Measurements from ENCODE around the gene PID1. TPM values are rescaled to one million over a fixed set of nuclear protein-coding genes. Genes with fewer than 3 reads are reported as not detected.
"Not testable (repeated sequence)": the region's sequence is repeated elsewhere in the genome, so short reads cannot be mapped to it uniquely, and the experiment has no call there.

PID1 gene
- total RNA-seq, 1 donor from 2014 or later = 8.0 TPM

DNA sequence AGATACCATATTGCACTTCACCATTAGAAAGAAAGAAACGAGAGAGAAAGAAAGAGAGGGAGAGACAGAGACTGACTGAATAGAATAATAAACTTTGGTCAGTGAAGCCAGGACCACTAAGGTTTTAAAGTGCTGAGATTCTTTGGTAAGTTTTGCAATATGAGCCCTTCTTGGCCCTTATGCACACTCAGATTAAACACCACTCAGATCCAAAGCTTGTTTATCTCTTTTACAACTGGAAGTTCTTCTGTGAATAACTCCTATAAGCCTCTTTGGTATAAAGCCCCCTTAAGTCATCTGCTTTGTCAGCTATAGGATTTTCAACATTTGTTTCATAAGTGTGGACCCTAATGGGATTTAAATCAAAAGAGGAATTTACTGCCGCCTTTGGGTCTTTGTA lies 40.8 kb downstream of the PID1 start:
- intact Hi-C loops (cut with micrococcal nuclease) = no loop called here
- DNase-seq = no peak
- peak; percentile 48 for ATAC-seq

DNA sequence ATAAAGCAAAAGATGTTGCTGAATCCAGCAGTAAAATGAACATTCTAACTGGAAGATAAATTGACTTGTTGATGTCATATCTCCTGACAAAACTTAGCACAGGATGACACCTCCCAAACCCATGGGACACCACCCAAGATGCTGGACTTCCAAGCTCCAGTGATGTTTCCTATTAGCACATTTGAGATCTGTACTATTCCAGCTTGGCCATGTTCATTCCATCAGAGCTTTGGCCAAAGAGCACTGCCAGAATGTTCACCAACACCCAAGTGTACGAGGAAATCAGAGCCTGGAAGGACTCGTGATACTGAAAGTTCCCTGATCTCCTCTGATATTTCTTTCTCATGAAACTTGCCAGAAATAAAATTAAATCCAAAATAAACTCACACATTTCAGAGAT lies 44.7 kb downstream of the PID1 start:
- peak; percentile 84 for ATAC-seq
- peak; percentile 52 for DNase-seq
- intact Hi-C loops (cut with micrococcal nuclease) = no loop called here

DNA sequence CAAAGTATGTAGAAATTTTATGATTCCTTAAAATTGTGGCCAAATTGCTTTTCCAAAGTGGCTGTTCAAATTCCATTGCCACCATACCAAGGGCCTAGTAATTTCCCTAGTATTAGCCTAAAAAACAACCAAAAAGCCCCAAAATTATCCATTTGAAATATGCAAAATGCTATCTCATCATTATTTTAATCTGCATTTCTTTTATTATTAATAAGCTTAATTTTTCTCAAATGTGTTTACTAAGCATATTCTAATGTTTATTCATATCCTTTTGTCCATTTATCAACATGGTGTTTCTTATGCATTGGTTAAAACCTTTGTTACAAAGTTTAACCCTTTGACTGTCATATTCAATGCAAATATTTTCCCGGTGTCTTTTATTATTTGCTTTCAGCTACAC lies 48.0 kb downstream of the PID1 start:
- intact Hi-C loops (cut with micrococcal nuclease) = no loop called here
- ATAC-seq (no peak), DNase-seq (no peak)

DNA sequence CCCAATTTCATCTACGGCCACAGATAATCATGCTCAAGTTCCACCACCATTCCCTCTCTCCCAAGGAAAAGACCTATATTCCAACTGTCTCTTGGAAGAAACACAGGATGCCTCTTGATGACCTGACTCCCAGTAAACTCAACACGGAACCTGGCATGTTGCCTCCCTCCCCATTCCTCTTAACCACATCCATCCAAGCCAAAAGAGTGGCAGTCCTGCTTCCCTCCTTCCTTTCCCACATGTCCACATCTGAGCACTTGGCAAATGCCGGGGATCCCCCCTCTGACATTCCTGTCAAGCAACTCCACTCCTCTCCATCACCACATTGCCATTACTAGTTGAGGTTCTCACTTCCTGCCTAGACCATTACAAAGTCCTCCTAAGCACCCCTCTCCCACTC lies 49.4 kb downstream of the PID1 start:
- DNase-seq (no peak), ATAC-seq (no peak)
- intact Hi-C loops (cut with micrococcal nuclease) = no loop called here

DNA sequence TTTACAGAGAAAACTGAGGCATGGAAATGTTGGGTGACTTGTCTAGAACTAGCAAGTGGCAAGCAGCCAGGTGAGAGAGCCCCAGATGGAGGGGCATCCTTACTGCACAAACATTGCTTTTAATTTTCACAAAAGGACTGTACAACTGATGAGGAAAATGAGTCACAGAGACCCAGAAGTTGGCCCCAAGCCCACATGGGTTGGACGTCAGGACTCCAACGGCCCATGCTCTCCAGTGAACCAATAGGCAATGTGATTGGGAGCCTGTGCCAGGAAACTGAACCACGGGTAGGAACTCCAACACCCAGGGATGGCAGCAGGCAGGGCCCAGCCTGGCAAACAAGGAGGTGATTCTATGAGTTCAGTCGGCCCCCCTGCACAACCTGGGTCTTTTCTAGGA lies 50.8 kb downstream of the PID1 start:
- intact Hi-C loops (cut with micrococcal nuclease) = no loop called here
- ATAC-seq (no peak), DNase-seq (no peak)

DNA sequence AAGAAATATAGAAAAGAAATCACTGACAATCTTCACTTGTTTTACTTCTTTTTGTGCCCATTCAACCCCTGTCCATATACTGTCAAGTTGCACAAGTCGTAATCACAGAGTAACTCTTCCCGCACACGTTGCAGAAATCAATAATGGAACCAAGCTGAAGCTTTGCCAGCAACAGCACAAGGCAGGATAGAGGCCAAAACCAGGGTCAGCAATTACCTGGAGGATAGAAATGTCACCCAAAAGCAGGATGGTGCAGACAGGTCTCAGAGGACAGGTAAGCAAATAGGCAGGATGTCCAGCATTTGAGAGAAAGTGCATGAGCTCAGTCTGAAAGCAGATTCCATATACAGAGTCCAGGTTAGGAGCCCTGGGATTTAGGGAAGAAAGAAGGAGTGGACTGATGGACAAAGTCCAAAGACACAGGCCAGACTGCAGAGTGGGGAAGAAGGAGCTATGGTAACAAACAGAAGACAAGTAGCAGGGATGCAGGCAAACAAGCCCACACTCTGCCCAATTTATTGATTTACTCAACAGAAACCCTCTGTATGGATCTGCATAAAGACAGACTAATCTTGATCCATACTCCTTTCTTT lies 52.7 kb downstream of the PID1 start:
- intact Hi-C loops (cut with micrococcal nuclease) = no loop called here
- ATAC-seq = no peak
- DNase-seq = no peak

DNA sequence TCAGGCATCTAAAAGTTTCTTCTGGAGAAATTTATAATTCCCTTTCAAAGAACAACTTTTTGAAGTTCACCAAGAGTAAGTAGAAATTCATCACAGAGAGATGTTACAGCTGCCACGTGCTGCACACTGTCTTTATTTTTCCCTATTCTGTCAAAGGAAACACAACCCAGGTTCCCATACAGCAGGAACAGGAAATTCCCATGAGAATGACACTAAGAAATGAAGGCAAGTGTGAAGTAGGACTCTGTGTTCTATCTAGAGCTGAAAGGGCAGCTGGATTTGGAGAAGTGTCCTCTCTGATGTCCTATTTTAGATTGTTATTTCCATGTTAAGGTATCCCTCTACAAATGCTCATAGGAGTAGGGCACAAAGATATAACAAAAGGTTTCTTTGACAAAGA lies 58.8 kb downstream of the PID1 start:
- ATAC-seq (peak; percentile 77), DNase-seq (no peak)
- intact Hi-C loops (cut with micrococcal nuclease) = no loop called here

DNA sequence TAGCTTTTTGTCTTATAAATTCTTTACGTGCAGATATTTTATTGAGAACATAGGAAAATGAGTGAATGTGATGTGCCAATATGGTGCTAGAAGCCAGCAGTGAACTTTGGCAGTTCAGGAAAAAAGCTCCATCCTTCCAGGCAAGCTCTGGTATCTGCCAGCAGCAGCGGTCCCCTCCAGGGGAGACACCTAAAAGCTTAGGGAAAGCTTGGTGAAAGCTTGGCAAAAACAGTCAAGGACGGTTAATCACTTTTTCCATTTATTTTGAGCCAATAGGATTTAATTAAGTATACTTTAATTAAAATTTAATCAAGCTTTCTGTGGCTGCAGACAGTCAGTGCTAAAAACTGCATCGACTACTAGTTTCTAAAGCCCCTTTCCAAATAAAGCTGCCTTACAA lies 60.4 kb downstream of the PID1 start:
- DNase-seq (no peak), ATAC-seq (no peak)
- intact Hi-C loops (cut with micrococcal nuclease) = no loop called here

DNA sequence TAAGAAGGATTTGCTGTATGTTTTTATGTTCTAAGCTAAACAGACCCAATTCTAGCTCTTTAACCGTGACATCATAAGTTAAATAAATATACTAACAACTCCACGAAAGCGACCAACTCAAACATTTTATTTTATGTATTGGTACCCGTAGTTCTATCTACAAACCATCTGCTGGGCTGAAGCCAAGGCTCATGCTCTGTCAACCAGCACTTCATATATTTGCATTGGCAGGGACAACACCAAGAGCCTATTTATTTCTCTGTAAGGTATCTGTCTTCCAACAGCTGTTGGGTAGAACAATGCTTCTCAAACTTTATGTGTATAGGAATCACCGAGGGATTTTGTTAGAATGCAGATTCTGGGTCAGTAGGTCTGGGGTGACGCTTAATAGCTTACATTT lies 64.5 kb downstream of the PID1 start:
- ATAC-seq = no peak
- intact Hi-C loops (cut with micrococcal nuclease) = no loop called here
- DNase-seq = no peak

DNA sequence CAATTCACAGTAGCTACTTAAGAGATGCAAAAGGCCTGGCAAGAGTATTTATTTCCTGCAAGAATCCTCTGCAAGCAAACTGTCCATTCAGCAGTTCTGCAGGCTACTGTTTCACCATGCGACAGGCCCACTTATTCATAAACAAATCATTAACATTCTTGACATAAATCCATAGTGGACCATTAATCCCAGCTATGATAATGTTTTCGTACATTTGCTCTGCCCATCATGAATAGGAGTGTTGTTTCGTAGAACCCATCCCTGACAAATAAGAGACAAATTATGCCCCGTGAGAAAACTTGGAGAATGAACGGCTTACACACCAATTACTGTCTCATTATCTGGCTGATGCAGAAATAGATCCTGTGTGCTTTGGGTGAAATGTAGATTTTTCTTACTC lies 65.4 kb downstream of the PID1 start:
- intact Hi-C loops (cut with micrococcal nuclease) = no loop called here
- ATAC-seq = no peak
- no peak for DNase-seq

DNA sequence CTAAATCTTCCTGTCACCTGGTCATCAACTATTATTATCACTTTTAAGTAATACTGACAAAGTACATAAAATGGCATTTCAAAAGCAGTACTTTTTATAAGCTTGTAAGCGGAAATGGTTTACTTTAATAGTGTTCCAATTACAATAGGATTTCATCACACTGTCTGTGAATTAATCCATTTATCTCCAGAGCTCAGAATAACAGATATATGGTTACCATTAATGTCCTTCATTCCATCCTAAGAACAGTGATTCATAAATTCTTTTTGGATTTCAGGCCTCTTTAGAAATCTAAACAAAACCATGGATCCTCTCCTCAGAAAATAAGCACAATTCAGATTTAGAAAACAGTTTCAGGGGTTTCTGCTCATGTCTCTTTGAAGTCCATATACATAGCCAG lies 68.4 kb downstream of the PID1 start:
- no peak for ATAC-seq
- intact Hi-C loops (cut with micrococcal nuclease) = no loop called here
- no peak for DNase-seq

DNA sequence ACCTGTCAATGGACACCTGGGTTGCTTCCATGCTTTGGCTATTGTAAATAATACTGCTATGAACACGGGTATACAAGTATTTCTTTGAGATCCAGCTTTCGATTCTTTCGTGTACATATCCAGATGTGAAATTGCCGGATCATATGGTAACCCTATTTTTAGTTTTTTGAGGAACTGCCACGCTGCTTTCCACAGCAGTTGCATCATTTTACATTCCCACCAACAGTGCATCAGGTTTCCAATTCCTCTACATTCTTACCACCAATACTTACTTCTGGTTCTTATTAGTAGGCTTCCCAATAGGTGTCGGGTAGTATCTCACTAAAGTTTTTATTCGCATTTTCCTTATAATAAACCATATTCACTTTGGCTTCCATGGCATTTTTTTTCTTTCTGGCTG lies 69.6 kb downstream of the PID1 start:
- intact Hi-C loops (cut with micrococcal nuclease) = no loop called here
- ATAC-seq (no peak), DNase-seq (no peak)

DNA sequence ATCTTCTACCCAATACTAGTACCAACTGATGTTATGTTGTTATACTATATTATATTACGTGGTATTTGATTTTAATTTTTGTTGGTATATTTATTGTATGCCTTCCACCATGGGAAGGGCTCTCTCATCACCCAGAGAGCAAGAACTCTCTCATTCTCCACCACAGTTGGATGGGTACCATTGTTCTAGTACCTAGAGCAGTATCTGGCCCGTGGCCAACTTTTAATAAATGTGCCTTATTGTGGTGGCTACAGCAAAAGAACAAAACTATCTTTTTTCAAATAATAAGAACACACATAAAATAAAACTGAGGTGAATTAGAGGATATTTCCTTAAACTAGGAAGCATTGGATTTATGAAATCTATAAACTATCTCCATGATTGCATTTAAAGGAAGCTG lies 71.8 kb downstream of the PID1 start:
- DNase-seq = no peak
- no peak for ATAC-seq
- intact Hi-C loops (cut with micrococcal nuclease) = no loop called here

DNA sequence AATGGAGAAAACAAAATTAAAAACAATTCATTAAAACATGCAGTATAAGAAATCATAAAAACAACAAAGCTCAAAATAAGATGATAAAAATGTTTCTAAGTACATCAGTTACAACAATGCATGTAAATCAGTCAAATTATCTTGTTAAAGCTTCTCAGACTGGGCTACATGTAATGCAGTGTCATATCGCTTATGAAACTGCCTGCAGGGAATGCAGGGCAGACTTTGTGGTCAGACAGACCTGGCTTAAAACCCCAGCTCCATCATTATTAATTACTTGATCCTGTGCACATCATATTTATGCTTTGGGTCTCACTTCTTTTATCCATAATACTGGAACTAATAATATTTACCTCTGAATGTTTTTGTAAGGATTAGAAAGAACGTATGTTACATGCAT lies 74.6 kb downstream of the PID1 start:
- ATAC-seq = no peak
- intact Hi-C loops (cut with micrococcal nuclease) = no loop called here

DNA sequence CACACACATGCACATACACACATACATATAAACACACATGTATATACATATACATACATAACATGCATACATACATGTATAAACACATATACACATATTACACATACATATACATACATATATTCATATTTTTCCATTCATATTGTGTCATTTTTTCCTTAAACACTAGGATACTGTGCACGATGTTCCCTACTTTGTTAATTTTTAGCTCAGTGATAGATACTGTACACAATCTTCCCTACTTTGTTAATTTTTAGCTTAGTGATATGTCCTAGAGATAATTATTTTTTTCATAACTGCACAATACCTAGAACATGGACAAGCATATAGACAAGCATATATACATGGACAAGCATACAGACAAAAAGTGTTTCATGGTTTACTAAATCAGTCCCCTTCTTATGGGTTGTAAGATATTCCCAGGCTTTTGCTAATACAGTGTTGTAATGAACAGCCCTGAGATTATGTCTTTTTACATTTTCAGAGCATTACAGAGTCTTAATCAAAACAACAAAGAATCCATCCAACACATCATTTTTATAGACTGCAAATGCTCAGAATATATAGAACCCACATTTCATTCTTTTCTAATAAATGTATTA lies 75.6 kb downstream of the PID1 start:
- intact Hi-C loops (cut with micrococcal nuclease) = no loop called here
- ATAC-seq = no peak
- DNase-seq = no peak

More for the DNA sequence above, 74.6 kb downstream of the PID1 start:
- no peak for DNase-seq

DNA sequence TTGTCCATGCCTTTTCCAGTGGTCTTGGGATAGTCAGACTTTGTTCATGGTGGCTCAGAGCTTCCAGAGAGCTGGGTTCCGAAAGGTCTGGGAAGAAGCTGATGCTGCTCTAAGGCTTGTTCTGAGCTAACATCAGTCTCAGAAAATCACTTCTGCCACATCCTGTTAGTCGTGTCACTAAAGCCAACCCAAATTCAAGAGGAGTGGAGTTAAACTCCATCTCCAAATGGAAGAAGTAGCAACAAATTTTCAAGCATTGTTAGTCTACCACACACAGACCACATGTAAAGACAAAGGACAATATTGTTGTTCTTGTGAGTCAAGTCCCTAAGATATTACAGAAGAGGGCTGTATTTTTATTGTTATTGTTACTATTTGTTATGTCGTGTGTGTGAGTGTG lies 77.8 kb downstream of the PID1 start:
- intact Hi-C loops (cut with micrococcal nuclease) = no loop called here
- DNase-seq = no peak
- no peak for ATAC-seq

DNA sequence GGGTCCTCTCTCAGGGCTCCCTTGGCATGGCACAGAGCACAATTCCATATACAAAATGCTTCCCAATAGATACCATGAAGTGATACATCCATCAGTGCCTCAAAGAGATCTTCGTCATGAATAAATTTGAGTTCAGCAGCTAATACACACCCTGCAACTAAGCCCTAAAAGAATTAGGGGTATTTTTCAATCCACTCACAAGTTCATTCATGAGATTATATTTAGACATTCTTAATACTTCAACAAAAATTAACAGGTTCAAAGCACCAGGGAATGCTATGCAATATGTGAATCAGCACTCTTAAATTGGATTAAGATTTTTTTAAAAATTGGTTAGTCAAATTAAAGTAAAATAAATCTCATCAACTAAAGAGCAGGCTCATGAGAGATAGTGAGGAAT lies 79.7 kb downstream of the PID1 start:
- DNase-seq = no peak
- no peak for ATAC-seq
- intact Hi-C loops (cut with micrococcal nuclease) = no loop called here

DNA sequence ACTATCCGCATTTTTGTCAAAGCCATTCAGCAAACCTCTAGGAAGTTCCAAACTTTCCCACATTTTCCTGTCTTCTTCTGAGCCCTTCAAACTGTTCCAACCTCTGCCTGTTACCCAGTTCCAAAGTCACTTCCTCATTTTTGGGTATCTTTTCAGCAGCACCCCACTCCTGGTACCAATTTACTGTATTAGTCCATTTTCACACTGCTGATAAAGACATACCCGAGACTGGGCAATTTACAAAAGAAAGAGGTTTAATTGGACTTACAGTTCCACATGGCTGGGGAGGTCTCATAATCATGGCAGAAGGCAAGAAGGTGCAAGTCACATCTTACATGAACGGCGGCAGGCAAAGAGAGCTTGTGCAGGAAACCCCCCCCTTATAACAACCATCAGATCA lies 84.0 kb downstream of the PID1 start:
- DNase-seq; ATAC-seq; intact Hi-C loops (cut with micrococcal nuclease): not testable (repeated sequence)

DNA sequence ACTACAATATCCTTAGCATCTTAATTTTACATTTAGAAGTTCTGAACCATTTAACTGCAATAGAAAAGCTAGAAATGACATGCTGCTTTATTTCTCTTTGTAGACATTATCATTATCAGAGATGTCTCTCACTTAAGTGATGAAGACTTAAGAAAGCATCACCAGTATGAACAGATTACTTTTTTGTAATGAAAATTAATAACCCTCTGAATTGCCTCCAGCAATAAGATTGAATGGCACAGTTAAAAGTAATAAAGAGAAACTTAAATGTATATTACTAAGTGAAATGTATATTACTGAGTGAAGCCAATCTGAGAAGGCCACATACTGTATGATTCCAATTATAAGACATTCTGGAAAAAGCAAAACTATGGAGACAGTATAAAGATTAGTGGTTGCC lies 89.4 kb downstream of the PID1 start:
- intact Hi-C loops (cut with micrococcal nuclease) = no loop called here
- no peak for ATAC-seq

DNA sequence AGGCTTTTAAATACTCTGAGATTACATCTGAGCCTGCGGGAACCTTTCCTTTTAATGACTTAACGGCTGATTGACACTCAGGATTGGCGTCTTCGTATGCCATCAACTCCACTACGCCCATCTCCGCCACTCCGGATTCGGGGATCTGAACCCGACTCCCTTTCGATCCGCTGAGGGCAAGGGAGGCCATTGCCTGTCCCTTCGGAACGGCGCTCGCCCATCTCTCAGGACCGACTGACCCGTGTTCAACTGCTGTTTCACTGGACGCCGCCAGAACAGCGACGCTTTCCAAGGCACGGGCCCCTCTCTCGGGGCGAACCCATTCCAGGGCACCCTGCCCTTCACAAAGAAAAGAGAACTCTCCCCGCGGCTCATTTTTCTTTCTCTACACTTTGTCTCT lies 90.4 kb downstream of the PID1 start:
- DNase-seq (no peak), ATAC-seq (no peak)
- intact Hi-C loops (cut with micrococcal nuclease) = no loop called here

More for the DNA sequence above, 89.4 kb downstream of the PID1 start:
- DNase-seq = no peak

DNA sequence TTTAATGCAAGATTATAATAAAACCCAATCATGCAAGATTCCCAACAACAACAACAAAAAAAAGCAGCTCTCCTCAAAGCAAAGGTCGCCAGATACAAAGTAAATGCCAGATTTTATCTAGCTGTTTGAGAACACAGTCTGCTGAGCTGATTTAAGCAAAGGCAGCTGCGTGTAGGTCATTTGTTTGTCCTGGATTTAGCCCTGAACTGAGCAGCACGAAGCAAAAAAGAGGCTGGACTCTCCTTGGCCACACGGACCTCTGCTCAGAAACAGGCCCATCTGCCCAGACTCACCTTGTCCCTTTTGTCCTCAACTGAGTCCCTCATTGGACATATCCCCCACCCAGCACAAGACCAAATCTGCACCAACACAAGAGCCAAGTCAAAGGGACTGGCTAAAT lies 91.5 kb downstream of the PID1 start:
- DNase-seq (no peak), ATAC-seq (peak; percentile 85)
- intact Hi-C loops (cut with micrococcal nuclease) = no loop called here

DNA sequence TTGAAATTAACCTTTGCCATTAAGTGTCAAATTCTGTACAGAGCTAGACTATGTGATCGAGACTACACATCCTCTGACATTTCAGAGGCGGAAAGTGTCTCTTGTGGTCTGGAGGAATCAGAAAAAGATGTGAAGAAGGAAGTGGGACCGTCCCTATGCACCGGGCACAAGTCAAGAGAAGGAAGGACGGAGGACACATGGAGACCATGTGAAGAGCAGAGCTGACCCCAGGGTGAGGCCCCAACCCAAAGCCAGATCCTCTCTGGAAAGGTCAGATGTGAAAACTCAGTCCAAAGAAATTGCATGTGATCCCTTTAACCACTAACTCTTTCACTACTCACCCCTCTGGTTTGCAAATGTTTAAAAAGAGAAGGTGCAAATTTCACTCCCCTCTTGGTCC lies 92.4 kb downstream of the PID1 start:
- no peak for DNase-seq
- intact Hi-C loops (cut with micrococcal nuclease) = no loop called here
- peak; percentile 38 for ATAC-seq

Measured in left ventricle myocardium superior (tissue), 1 donor.